GM10248 (cell line): Measurements from ENCODE around the gene PCDHGA8.
A peak's percentile ranks its signal among the peaks of the same experiment; 100 is the strongest.
"Not testable (repeated sequence)": the region's sequence is repeated elsewhere in the genome, so short reads cannot be mapped to it uniquely, and the experiment has no call there.

Source experiments
- CTCF ChIA-PET: fragments of 300-600 bp; sonication (Branson Sonifier 250); formaldehyde crosslinking; extraction: SDS; loops from one replicate; lab custom pipeline; 2021; ENCODE audit warnings: antibody characterized with exemption; lab: Yijun Ruan, JAX
- POLR2A ChIA-PET: fragments of 350-650 bp; sonication (Branson Sonifier 250); formaldehyde crosslinking; extraction: SDS; loops from one replicate; lab custom pipeline; 2020; ENCODE audit warnings: antibody characterized with exemption; lab: Yijun Ruan, JAX
- DNase-seq: peaks from one replicate; pipeline ENCODE4 v3.0.0; 2012; ENCODE audit errors: extremely low spot score
- TF ChIP-seq, protein P1 (sequence below): IDR thresholded peaks from 2 replicates; pipeline ENCODE4 v1.5.1; 2012; ENCODE audit warnings: mild to moderate bottlenecking, low read depth; ENCODE audit errors: extremely low read depth, missing control alignments, control extremely low read depth

The PCDHGA8 gene

GRCh38 chr5:141413540-141414069 is 21.2 kb downstream of the PCDHGA8 start:
- DNase-seq: no peak
- TF ChIP-seq, protein P1, sequence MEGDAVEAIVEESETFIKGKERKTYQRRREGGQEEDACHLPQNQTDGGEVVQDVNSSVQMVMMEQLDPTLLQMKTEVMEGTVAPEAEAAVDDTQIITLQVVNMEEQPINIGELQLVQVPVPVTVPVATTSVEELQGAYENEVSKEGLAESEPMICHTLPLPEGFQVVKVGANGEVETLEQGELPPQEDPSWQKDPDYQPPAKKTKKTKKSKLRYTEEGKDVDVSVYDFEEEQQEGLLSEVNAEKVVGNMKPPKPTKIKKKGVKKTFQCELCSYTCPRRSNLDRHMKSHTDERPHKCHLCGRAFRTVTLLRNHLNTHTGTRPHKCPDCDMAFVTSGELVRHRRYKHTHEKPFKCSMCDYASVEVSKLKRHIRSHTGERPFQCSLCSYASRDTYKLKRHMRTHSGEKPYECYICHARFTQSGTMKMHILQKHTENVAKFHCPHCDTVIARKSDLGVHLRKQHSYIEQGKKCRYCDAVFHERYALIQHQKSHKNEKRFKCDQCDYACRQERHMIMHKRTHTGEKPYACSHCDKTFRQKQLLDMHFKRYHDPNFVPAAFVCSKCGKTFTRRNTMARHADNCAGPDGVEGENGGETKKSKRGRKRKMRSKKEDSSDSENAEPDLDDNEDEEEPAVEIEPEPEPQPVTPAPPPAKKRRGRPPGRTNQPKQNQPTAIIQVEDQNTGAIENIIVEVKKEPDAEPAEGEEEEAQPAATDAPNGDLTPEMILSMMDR: no peak
- ChIA-PET CTCF (interaction anchor here (0.7 to 12.7 kb wide), 42 partner anchors 8 to 608 kb away, joined by 3 to 180 read pairs (median 5); partner anchors contain the start of genes HDAC3, PCDHB14, PCDHGA11 and PCDHGA12), POLR2A (no interaction called here)

DNA sequence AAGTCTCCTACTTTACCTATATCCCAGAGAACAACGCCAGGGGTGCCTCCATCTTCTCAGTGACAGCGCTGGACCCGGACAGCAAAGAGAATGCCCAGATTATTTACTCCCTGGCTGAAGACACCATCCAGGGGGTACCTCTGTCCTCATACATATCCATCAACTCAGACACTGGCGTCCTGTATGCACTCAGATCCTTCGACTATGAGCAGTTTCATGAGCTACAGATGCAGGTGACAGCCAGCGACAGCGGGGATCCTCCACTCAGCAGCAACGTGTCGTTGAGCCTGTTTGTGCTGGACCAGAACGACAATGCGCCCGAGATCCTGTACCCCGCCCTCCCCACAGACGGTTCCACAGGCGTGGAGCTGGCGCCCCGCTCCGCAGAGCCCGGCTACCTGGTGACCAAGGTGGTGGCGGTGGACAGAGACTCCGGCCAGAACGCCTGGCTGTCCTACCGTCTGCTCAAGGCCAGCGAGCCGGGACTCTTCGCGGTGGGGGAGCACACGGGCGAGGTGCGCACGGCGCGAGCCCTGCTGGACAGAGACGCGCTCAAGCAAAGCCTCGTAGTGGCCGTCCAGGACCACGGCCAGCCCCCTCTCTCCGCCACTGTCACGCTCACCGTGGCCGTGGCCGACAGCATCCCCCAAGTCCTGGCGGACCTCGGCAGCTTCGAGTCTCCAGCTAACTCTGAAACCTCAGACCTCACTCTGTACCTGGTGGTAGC is 22.3 kb downstream of the PCDHGA8 start:
- POLR2A ChIA-PET: not testable (repeated sequence)
- CTCF ChIA-PET: interaction anchor here (1.2 to 12.7 kb wide), 14 partner anchors 15 to 465 kb away, joined by 3 to 180 read pairs (median 17); partner anchors contain the start of genes DIAPH1, PCDHGA12 and TAF7

DNA sequence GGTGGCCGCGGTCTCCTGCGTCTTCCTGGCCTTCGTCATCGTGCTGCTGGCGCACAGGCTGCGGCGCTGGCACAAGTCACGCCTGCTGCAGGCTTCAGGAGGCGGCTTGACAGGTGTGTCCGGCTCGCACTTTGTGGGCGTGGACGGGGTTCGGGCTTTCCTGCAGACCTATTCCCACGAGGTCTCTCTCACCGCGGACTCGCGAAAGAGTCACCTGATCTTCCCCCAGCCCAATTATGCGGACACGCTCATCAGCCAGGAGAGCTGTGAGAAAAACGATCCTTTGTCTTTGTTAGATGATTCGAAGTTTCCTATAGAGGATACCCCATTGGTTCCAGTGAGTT is 22.8 kb downstream of the PCDHGA8 start:
- DNase-seq, POLR2A ChIA-PET: not testable (repeated sequence)
- CTCF ChIA-PET: interaction anchor here (1.3 to 12.7 kb wide), 5 partner anchors 60 to 148 kb away, joined by 4 to 180 read pairs (median 90); partner anchors contain the start of gene PCDHGC3

More for the DNA sequence above, 22.3 kb downstream of the PCDHGA8 start:
- DNase-seq: not testable (repeated sequence)

DNA sequence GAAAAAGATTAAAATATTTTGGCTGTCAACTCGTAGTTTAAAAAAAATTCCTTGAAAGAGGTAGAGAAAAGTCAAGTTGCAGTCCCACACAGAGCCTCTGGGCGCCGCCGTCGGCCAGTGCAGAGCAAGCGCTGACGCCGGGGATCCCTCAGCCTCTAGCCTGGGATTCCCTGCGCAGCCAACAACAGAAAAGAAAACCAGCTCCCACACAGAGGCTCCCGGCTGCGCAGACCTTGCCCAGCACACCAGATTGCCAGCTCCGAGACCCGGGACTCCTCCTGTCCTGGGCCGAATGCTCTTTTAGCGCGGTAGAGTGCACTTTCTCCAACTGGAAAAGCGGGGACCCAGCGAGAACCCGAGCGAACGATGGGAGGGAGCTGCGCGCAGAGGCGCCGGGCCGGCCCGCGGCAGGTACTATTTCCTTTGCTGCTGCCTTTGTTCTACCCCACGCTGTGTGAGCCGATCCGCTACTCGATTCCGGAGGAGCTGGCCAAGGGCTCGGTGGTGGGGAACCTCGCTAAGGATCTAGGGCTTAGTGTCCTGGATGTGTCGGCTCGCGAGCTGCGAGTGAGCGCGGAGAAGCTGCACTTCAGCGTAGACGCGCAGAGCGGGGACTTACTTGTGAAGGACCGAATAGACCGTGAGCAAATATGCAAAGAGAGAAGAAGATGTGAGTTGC is 25.2 kb downstream of the PCDHGA8 start, which contains the start of gene PCDHGB7:
Gene PCDHGB7, plus strand, starts transcription at position 184 of the 679 bp plus-strand sequence. Its CDS starts 183 bp downstream, at position 367.
- CTCF ChIA-PET: interaction anchor here (0.6 to 12.7 kb wide), 28 partner anchors 11 to 196 kb away, joined by 3 to 180 read pairs (median 5); partner anchors contain the start of genes PCDHGA1, PCDHGA12, PCDHGA2 and PCDHGB6
- TF ChIP-seq, protein P1: peak; percentile 82
- POLR2A ChIA-PET: not testable (repeated sequence)
- peak; percentile 64 for DNase-seq

DNA sequence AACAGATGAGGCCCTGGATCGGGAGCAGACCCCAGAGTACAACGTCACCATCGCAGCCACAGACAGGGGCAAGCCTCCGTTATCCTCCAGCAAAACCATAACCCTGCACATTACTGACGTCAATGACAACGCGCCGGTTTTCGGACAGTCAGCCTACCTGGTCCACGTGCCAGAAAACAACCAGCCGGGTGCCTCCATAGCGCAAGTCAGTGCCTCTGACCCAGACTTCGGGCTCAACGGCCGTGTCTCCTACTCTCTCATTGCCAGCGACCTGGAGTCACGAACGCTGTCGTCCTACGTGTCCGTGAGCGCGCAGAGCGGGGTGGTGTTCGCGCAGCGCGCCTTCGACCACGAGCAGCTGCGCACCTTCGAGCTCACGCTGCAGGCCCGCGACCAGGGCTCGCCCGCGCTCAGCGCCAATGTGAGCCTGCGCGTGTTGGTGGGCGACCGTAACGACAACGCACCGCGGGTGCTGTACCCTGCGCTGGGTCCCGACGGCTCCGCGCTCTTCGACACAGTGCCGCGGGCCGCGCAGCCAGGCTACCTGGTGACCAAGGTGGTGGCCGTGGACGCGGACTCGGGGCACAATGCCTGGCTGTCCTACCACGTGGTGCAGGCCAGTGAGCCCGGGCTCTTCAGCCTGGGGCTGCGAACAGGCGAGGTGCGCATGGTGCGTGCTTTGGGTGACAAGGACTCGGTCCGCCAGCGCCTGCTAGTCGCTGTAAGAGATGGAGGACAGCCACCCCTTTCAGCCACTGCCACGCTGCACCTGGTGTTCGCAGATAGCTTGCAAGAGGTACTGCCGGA is 26.8 kb downstream of the PCDHGA8 start:
- CTCF ChIA-PET: interaction anchor here (1.6 to 12.7 kb wide), 11 partner anchors 10 to 149 kb away, joined by 3 to 180 read pairs (median 27); partner anchors contain the start of genes PCDHGA12 and PCDHGB6
- no peak for DNase-seq
- POLR2A ChIA-PET: no interaction called here
- TF ChIP-seq, protein P1: no peak

DNA sequence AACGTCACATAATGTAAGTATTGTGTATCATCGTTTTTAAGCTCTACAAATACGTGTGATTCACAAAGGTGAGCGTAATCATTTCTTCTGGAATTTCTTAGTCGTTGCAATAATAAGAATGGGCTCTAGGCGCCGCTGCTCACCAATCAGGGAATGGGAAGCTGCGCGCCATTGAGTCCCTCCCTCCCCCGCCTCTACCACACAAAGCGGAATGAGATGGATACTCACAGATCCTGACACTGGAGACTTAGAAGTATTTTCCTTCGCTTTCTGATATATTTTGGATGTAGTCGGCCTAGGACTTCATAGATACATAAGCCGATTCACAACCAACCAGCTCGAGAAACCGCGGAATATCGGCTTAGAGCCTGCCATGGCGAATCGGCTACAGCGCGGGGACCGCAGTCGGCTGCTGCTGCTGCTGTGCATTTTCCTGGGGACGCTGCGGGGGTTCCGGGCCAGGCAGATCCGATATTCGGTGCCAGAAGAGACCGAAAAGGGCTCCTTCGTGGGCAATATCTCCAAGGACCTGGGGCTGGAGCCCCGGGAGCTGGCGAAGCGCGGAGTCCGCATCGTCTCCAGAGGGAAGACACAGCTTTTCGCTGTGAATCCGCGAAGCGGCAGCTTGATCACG is 28.5 kb downstream of the PCDHGA8 start, which contains the start of gene PCDHGA11:
Gene PCDHGA11, plus strand, starts transcription at position 197 of the 634 bp plus-strand sequence. Its CDS starts 177 bp downstream, at position 374.
- ChIA-PET CTCF (interaction anchor here (0.7 to 12.7 kb wide), 43 partner anchors 8 to 634 kb away, joined by 3 to 174 read pairs (median 5); partner anchors contain the start of genes DIAPH1, HDAC3, PCDHA1 and PCDHGA1), POLR2A (no interaction called here)
- DNase-seq: peak; percentile 69
- TF ChIP-seq, protein P1: peak; percentile 71
